HEK293 (cell line): ENCODE results near the gene IFFO2.

Experiments used
- GLIS1 ChIP-seq: fragments of 450-650 bp; formaldehyde crosslinking; IDR thresholded peaks from 2 replicates; pipeline ENCODE4 v1.5.1; 2016; ENCODE audit warnings: missing biosample characterization, missing genetic modification characterization
- MZF1 ChIP-seq: fragments of 450-650 bp; formaldehyde crosslinking; IDR thresholded peaks from 2 replicates; pipeline ENCODE4 v1.5.1; 2017; ENCODE audit warnings: missing biosample characterization, missing genetic modification characterization, borderline replicate concordance
- OSR2 ChIP-seq: fragments of 450-650 bp; formaldehyde crosslinking; IDR thresholded peaks from 2 replicates; pipeline ENCODE4 v1.5.1; 2016; ENCODE audit warnings: missing biosample characterization, missing genetic modification characterization
- ZBTB48 ChIP-seq: fragments of 450-650 bp; formaldehyde crosslinking; IDR thresholded peaks from 2 replicates; pipeline ENCODE4 v1.5.1; 2016; ENCODE audit warnings: missing biosample characterization, missing genetic modification characterization
- ZNF121 ChIP-seq: fragments of 450-650 bp; formaldehyde crosslinking; IDR thresholded peaks from 2 replicates; pipeline ENCODE4 v1.5.1; 2016; ENCODE audit warnings: missing biosample characterization, missing genetic modification characterization
- ZNF274 ChIP-seq, 2 experiments: fragments of 200-500 bp in 1 of 2; fragments of 450-650 bp in 1 of 2; sonication (Bioruptor generic) in 1 of 2; formaldehyde crosslinking in 1 of 2; IDR thresholded peaks; 2 replicates each; pipeline versions ENCODE4 v1.5.1 to v1.6.1; 2014 to 2016; ENCODE audit warnings: borderline replicate concordance in 1 of 2, inconsistent platforms in 1 of 2, low read length in 1 of 2, missing biosample characterization in 1 of 2, missing genetic modification characterization in 1 of 2
- ZNF843 ChIP-seq: fragments of 450-650 bp; formaldehyde crosslinking; IDR thresholded peaks from 2 replicates; pipeline ENCODE4 v1.5.1; 2016; ENCODE audit warnings: missing biosample characterization, missing genetic modification characterization
- ZSCAN23 ChIP-seq: fragments of 450-650 bp; formaldehyde crosslinking; IDR thresholded peaks from 2 replicates; pipeline ENCODE4 v1.5.1; 2016; ENCODE audit warnings: missing biosample characterization, missing genetic modification characterization
- TF ChIP-seq, protein P1 (sequence below): fragments of 450-650 bp; formaldehyde crosslinking; IDR thresholded peaks from 2 replicates; pipeline ENCODE4 v1.5.1; 2016; ENCODE audit warnings: missing biosample characterization, missing genetic modification characterization
- TF ChIP-seq, protein P2 (sequence below): fragments of 450-650 bp; formaldehyde crosslinking; IDR thresholded peaks from 2 replicates; pipeline ENCODE4 v1.5.1; 2016; ENCODE audit warnings: missing biosample characterization, missing genetic modification characterization
- TF ChIP-seq, protein P3 (sequence below): fragments of 450-650 bp; formaldehyde crosslinking; IDR thresholded peaks from 2 replicates; pipeline ENCODE4 v1.5.1; 2016; ENCODE audit warnings: missing biosample characterization, missing genetic modification characterization
- TF ChIP-seq, protein P4 (sequence below): fragments of 450-650 bp; formaldehyde crosslinking; optimal IDR thresholded peaks from 2 replicates; pipeline ENCODE3; 2016; ENCODE audit warnings: missing biosample characterization, mild to moderate bottlenecking, missing genetic modification characterization
- TF ChIP-seq, protein P5 (sequence below): fragments of 450-650 bp; formaldehyde crosslinking; IDR thresholded peaks from 2 replicates; pipeline ENCODE4 v1.5.1; 2016; ENCODE audit warnings: missing biosample characterization, missing genetic modification characterization
- TF ChIP-seq, protein P6 (sequence below): fragments of 450-650 bp; formaldehyde crosslinking; IDR thresholded peaks from 2 replicates; pipeline ENCODE4 v1.5.1; 2016; ENCODE audit warnings: missing biosample characterization, missing genetic modification characterization, borderline replicate concordance

DNA sequence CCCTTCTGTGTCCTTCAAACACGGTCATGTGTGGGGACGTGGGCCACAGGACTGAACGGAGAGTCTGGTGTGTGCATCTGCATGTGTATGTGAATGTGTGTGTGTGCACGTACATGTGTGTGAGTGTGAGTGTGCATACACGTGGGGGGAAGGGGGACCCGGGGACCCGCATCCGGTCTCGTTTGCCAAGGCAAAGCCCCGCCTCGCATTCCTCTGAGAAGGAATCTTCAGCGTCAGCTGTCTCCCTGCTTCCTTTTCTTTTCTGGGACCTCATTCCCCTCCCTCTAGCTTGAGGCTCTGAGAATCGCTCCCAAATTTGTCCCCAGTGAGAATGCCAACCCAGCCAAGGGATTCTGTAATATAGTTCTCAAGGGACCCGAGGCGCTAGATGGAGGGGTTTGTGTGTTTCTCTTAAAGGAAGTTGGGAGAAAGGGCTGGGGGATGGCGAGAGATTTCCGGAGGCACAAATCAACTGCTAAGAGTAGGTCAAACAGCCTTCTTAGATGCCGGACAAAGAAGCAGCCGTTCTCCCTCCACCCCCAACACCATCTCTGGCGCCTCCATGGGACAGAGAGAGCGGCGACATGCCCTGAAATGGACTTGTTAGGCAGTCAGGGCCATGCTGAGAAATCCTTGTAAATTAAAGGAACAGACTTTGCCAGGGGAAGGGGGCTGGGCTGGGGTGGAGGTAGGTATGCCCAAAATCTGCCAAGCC lies 6.6 kb downstream of the IFFO2 start:
- TF ChIP-seq ZSCAN23 (tag by site-specific recombination) (no peak), MZF1 (tag by site-specific recombination) (no peak), GLIS1 (tag by site-specific recombination) (no peak), ZNF274 (IDR thresholded peaks at IDR 0.05; ENCODE audit: low read length) (no peak), ZNF274 (tag by site-specific recombination; IDR thresholded peaks at IDR 0.05; ENCODE audit: borderline replicate concordance) (no peak), ZBTB48 (tag by site-specific recombination) (no peak), OSR2 (tag by site-specific recombination) (no peak), ZNF121 (tag by site-specific recombination) (no peak), ZNF843 (no peak)
- TF ChIP-seq, protein P1, sequence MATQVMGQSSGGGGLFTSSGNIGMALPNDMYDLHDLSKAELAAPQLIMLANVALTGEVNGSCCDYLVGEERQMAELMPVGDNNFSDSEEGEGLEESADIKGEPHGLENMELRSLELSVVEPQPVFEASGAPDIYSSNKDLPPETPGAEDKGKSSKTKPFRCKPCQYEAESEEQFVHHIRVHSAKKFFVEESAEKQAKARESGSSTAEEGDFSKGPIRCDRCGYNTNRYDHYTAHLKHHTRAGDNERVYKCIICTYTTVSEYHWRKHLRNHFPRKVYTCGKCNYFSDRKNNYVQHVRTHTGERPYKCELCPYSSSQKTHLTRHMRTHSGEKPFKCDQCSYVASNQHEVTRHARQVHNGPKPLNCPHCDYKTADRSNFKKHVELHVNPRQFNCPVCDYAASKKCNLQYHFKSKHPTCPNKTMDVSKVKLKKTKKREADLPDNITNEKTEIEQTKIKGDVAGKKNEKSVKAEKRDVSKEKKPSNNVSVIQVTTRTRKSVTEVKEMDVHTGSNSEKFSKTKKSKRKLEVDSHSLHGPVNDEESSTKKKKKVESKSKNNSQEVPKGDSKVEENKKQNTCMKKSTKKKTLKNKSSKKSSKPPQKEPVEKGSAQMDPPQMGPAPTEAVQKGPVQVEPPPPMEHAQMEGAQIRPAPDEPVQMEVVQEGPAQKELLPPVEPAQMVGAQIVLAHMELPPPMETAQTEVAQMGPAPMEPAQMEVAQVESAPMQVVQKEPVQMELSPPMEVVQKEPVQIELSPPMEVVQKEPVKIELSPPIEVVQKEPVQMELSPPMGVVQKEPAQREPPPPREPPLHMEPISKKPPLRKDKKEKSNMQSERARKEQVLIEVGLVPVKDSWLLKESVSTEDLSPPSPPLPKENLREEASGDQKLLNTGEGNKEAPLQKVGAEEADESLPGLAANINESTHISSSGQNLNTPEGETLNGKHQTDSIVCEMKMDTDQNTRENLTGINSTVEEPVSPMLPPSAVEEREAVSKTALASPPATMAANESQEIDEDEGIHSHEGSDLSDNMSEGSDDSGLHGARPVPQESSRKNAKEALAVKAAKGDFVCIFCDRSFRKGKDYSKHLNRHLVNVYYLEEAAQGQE = no peak
- TF ChIP-seq, protein P2, sequence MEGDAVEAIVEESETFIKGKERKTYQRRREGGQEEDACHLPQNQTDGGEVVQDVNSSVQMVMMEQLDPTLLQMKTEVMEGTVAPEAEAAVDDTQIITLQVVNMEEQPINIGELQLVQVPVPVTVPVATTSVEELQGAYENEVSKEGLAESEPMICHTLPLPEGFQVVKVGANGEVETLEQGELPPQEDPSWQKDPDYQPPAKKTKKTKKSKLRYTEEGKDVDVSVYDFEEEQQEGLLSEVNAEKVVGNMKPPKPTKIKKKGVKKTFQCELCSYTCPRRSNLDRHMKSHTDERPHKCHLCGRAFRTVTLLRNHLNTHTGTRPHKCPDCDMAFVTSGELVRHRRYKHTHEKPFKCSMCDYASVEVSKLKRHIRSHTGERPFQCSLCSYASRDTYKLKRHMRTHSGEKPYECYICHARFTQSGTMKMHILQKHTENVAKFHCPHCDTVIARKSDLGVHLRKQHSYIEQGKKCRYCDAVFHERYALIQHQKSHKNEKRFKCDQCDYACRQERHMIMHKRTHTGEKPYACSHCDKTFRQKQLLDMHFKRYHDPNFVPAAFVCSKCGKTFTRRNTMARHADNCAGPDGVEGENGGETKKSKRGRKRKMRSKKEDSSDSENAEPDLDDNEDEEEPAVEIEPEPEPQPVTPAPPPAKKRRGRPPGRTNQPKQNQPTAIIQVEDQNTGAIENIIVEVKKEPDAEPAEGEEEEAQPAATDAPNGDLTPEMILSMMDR (tag by site-specific recombination) = no peak
- TF ChIP-seq, protein P3, sequence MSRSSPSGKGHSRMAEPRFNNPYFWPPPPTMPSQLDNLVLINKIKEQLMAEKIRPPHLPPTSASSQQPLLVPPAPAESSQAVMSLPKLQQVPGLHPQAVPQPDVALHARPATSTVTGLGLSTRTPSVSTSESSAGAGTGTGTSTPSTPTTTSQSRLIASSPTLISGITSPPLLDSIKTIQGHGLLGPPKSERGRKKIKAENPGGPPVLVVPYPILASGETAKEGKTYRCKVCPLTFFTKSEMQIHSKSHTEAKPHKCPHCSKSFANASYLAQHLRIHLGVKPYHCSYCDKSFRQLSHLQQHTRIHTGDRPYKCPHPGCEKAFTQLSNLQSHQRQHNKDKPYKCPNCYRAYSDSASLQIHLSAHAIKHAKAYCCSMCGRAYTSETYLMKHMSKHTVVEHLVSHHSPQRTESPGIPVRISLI (tag by site-specific recombination) = no peak
- TF ChIP-seq, protein P4, sequence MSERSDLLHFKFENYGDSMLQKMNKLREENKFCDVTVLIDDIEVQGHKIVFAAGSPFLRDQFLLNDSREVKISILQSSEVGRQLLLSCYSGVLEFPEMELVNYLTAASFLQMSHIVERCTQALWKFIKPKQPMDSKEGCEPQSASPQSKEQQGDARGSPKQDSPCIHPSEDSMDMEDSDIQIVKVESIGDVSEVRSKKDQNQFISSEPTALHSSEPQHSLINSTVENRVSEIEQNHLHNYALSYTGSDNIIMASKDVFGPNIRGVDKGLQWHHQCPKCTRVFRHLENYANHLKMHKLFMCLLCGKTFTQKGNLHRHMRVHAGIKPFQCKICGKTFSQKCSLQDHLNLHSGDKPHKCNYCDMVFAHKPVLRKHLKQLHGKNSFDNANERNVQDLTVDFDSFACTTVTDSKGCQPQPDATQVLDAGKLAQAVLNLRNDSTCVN (tag by site-specific recombination) = no peak
- TF ChIP-seq, protein P5, sequence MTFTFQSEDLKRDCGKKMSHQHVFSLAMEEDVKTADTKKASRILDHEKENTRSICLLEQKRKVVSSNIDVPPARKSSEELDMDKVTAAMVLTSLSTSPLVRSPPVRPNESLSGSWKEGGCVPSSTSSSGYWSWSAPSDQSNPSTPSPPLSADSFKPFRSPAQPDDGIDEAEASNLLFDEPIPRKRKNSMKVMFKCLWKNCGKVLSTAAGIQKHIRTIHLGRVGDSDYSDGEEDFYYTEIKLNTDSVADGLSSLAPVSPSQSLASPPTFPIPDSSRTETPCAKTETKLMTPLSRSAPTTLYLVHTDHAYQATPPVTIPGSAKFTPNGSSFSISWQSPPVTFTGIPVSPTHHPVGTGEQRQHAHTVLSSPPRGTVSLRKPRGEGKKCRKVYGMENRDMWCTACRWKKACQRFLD (tag by site-specific recombination) = no peak
- TF ChIP-seq, protein P6, sequence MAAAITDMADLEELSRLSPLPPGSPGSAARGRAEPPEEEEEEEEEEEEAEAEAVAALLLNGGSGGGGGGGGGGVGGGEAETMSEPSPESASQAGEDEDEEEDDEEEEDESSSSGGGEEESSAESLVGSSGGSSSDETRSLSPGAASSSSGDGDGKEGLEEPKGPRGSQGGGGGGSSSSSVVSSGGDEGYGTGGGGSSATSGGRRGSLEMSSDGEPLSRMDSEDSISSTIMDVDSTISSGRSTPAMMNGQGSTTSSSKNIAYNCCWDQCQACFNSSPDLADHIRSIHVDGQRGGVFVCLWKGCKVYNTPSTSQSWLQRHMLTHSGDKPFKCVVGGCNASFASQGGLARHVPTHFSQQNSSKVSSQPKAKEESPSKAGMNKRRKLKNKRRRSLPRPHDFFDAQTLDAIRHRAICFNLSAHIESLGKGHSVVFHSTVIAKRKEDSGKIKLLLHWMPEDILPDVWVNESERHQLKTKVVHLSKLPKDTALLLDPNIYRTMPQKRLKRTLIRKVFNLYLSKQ = no peak
